HG03575 (cell line): ENCODE measurements around the gene ADAMTS9.

Experiments
- ATAC-seq: cut with Tn5 transposase; IDR thresholded peaks from one replicate; pipeline ENCODE4 v1.9.1; 2021; ENCODE audit not compliant: unreplicated experiment, insufficient number of reproducible peaks, low FRiP score; ENCODE audit errors: extremely low read depth

ADAMTS9 gene

GRCh38 chr3:64687781-64688604 is at the start of gene ADAMTS9:
TSS of gene ADAMTS9 (minus strand) at chr3:64688000. CDS start at chr3:64687657, 343 bp downstream.
- ATAC-seq: no peak

DNA sequence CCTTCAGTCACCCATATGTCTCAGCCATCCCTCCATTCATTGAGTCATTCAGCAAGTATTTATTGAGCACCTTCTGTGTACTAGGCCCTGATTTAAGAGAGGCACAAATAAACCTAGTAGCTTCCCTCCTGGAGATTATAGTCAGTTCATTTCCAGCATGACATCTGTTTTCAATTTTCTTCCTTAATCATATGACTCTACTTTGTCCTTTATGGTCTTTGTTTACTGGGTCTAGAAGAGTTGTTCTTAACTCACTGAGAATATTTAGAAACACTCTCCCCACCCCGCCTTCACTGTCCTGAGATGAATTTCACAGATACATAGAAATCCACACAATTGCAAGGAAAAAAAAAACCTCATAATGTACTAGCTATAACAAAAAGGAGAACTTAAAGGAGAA is 44.8 kb upstream of the ADAMTS9 start:
- no peak for ATAC-seq

GRCh38 chr3:64730681-64731080 is 42.9 kb upstream of the ADAMTS9 start:
- no peak for ATAC-seq

DNA sequence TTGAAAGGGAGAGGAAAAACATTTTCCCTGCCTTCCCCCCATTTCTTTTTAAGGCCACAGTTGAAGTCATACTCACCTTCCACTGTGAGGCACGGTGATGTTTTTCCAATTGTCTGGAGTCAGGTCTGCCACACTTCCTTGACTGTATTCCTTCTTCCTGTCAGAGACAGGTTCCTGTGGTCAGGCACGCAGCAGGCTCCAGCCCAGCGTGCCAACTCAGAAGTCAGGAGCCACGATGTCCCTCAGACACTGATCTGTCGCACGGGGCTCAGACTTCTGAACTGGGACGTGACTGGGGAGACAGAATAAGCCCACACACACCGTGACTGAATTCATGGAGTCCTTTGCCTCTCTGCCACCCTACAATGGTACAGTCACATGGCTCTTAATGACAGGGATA is 41.2 kb upstream of the ADAMTS9 start:
- ATAC-seq: no peak

- ATAC-seq: no peak
Observed at GRCh38 chr3:64728428-64728827, 40.6 kb upstream of the ADAMTS9 start.

- ATAC-seq: no peak
Observed at GRCh38 chr3:64726414-64727090, 38.8 kb upstream of the ADAMTS9 start.

- no peak for ATAC-seq
Observed at GRCh38 chr3:64718976-64719375, 31.2 kb upstream of the ADAMTS9 start.

DNA sequence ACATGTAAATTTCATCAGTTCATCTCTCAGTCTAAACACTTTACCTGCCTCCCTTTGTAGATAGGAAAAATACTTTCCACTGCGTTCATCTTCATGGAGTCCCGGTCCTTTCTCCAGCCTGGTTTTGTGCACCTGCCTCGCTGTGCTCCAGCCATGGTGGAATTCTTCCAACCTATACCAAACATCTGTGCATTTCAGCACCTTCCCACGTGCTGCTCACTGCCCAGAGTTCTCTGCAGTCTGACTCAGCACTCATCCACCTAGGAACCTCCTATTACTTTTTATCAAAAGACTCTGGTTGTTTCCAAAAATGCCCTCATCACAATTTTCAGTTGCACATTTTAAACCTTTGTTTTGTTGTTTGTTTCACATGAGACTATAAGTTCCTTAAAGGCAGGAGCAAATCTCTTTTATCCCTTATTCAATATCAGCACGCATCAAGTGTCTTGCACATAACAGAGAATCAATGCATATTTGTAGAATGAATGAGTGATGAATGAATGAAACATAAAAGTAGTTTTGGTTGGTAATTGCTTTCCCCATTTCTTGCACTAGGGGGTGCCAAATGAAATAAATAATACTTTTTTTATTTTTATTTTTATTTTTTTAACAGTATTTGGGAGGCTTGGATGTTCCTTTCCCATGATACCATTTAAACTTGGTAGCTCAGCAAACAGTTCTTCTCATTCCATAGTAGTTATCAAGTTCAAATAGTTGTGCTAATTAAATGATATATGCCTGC is 30.2 kb upstream of the ADAMTS9 start:
- no peak for ATAC-seq

GRCh38 chr3:64717411-64717810 is 29.6 kb upstream of the ADAMTS9 start:
- no peak for ATAC-seq

- no peak for ATAC-seq
Observed at GRCh38 chr3:64716110-64716710, 28.4 kb upstream of the ADAMTS9 start.

DNA sequence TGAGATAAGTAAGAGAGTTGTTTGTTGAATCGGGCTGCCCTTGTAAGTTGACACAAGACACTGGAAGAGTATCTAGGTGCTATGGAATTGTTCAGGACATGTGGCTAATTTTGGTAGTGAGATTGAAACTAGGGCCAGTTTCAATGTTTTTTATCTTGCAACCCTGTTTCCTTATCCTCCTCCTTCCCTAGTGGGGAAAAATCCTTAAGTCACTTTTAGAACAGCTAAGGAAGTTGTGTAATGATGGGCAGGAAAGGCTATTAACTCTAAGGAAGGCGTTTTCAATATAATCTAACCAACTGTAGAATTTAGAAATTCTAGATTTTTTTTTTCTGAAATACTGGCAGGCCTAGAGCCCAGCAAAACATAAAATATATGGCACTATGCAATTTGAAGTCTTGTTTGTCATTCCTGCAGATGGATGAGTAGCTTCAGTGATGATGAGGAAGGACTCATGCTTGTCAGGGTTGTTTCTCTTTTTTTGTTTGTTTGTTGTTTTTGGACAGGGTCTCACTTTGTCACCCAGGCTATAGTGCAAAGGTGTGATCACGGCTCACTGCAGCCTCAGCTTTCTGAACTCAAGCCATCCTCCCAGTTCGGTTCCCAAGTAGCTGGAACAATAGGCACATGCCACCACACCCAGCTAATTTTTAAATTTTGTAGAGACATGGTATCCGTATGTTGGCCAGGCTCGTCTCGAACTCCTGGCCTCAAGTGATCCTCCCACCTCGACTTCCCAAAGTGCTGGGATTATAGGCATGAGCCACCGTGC is 27.6 kb upstream of the ADAMTS9 start:
- no peak for ATAC-seq

- ATAC-seq: no peak
Observed at GRCh38 chr3:64708456-64708855, 20.7 kb upstream of the ADAMTS9 start.

DNA sequence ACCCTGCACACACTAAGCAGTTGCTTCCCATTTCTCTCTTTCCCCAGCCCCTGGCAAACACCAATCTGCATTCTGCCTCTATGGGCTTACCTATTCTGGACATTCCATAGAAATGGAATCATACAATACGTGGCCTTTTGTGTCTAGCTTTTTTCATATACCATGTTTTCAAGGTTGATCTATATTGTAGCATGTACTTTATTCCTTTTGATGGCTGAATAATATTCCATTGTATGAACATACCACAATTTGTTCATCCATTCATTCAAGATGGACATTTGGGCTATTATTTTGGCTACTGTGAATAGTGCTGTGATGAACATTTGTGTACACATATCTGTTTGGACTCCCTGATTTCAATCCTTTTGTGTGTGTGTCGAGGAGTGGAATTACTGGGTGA is 18.1 kb upstream of the ADAMTS9 start:
- ATAC-seq: no peak

DNA sequence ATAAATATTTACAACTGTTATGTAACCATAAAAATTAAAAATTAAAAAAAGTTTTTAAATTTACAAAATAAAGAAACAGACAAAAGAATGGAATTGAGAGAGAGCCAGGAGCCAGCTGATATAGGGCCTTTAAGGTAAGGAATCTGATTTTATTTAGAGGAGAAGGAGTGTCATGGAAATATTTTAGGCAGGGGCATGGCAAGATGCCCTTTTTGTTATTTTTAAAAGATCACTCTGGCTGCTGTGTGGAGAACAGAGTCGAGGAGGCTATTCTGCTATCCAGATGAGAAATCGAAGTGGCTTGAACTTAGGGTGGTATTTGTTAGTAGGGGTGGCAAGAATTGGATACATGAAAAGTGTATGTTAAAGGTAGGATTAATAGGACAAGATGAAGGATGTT is 9.1 kb upstream of the ADAMTS9 start:
- no peak for ATAC-seq

- no peak for ATAC-seq
Observed at GRCh38 chr3:64694114-64694513, 6.3 kb upstream of the ADAMTS9 start.

DNA sequence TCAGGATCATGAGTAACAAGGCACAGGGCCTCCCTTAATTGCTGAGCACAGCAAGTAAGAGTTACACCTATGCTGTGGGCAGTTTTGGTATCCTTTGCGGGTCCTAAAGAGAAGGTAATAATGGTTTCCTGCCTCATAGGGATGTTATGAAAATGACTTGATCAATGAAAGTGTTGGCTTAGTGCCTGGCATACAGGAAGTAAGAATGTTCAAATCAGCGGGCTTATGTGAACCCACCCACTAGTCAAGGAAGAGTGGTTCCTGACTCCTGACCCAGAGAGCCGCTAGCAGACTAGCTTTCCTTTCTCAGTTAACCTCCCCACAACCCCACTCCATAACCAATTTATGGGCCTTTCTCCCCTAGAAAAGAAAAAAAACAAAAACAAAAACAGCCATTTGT is 5.2 kb upstream of the ADAMTS9 start:
- no peak for ATAC-seq

- no peak for ATAC-seq
Observed at GRCh38 chr3:64691051-64691450, 3.3 kb upstream of the ADAMTS9 start.

DNA sequence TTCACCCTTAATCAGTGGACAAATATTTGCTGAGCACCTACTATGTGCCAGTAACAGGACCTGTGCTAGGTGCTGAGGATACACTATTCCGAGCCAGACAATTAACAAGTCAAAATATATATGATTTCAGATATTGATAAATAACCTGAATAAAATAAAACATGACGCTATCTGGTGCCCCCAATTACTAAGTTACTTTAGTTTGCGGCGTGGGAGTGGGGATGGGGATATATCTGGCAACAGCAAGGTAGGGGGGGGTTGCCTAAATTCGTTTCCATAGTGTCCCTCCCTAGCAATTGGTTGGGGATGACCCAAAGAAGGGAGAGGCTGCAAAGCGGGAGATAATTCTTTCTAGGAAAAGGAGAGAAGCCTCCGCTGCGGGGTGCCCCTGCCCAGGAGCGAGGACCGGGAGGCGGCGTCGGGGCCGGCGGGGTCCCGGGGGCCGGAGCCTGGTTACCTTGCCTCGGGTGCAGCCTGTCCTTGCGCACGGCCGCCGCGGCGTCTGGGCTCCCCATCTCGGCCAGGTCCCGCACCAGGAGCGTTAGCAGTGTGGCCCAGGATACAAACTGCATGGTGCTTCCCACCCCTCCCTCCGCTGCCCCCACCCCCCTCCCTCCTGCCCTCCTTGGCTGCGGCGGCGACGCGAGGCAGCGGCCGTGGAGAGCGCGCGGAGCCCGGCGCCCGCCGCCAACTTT is 567 bp downstream of the ADAMTS9 start:
- ATAC-seq: no peak
